HG03159 (cell line): ENCODE data around the gene IFT20.
"Not testable (repeated sequence)": the region's sequence is repeated elsewhere in the genome, so short reads cannot be mapped to it uniquely, and the experiment has no call there.

ENCODE experiments used
- ATAC-seq: cut with Tn5 transposase; IDR thresholded peaks from one replicate; pipeline ENCODE4 v1.9.1; 2021; ENCODE audit warnings: mild to moderate bottlenecking, moderate library complexity; ENCODE audit not compliant: unreplicated experiment

Gene IFT20

DNA sequence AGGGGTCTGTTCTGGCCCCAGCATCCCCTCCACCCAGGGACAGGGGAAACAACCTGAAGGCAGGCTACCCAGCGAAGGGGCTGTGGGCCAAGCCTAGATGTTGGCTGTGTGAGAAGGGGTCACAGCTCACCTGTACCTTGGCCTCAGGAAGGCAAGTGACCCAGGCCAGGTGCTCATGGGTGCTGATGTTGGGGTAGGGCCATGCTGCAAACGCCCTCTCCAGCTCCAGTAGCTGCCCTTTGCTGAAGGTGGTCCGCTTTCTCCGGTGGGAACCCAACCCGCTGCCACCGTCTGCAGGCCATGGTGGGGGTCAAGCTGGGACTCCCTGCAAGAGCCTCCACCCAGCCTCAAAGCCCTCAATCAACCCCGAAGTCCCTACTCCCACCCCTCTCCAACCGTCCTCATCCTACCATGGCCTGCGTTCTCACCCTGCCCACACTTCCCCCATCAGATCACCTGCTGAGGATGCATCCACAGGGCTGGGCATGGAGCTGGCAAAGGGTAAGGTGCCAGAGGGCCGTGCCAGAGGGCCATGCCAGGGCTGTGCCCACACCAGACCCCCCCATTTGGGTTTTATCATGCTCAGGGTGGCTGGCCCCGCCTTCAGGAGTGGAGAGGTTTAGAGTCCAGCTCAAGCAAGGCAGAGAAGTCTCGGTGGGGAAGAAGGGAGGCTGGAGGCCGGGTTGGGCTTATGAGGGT, 29.5 kb upstream of the IFT20 start, which contains the start of gene SEBOX:
TSS of gene SEBOX (minus strand) at position 535 of the 699 bp plus-strand sequence. CDS start at position 487, 48 bp downstream.
- ATAC-seq = no peak

DNA sequence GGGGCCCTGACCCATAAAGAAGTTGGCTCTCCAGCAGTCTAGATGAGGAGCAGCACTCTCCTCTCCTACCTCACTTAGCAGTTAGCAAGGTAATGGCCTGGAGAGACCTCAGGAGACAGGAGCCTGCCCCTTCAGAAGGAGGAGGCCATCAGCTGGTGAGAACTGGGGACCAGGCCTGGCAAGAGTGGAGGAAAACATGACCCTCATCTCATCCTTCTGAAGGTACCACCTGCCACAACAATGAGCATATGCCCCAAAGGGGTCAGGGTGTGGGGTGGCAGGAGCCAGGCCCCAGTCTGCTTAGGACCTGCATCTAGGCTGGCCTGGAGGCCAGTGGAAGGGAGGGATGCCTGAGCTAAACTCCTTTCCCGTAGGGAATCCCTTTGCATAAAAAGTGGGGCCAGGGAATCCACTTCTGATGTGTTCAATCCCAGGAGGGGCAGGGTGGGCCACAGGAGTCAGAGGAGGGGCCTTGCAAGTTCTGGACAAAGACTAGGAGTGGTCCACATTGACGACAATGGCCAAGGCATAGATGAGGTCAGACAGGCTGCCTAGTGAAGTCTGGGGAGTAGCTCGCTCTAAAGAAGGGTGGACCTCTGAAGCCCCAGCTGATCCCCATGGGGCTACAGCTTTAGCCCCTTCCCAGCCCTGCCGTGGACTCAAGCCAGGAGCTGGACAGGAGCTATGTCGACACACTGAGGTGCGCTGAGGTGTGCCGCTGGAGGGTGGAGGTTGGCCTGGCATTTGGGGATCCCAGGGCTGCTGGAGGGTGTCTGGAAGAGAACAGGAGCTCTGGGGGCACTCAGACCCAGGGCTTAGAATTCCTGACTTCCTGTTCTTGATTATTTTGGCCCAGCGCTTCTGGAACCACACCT, 28.7 kb upstream of the IFT20 start:
- ATAC-seq = no peak

- no peak for ATAC-seq
Measured at GRCh38 chr17:28363186-28363585, 27.9 kb upstream of the IFT20 start.

DNA sequence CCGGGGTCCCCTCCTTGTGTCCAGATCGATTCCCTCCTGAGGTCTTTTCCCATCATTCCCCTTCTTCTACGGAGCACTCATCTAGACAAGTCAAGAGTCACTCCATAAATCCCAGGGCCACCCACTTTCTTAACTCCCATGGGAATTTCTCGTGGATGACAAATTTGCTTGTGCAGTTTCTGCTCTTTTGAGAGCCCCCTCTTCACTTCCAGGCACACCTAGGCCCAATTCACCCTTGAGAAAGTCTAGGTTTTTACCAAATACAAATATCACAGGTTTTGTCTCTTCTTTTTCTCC, 22.6 kb upstream of the IFT20 start:
- no peak for ATAC-seq

- peak; percentile 91 for ATAC-seq
Measured at GRCh38 chr17:28357061-28357900, 22.0 kb upstream of the IFT20 start, which contains the start of gene POLDIP2. TSS of gene POLDIP2 (minus strand) at chr17:28357527. CDS start at chr17:28357448, 79 bp downstream.

- no peak for ATAC-seq
Measured at GRCh38 chr17:28350271-28350670, 15.0 kb upstream of the IFT20 start.

DNA sequence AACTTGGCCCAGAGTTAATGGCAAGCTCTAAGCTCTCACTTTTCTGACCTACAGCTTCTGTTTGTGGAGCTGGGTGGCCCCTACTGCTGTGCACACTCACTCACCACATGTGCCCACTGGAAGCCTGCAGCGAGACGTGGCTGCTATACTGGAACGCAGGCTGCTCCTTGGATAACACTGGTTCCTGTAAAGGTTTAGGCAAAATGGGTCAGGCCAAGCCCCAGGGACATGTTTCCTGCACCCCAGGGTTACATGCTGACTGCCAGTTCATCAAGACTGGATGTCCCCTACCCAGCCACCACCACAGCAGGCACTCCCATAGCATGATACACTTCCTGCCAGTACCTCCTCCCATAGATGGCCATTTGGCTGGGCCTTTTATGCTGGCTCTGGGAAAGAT, 13.7 kb upstream of the IFT20 start:
- no peak for ATAC-seq

DNA sequence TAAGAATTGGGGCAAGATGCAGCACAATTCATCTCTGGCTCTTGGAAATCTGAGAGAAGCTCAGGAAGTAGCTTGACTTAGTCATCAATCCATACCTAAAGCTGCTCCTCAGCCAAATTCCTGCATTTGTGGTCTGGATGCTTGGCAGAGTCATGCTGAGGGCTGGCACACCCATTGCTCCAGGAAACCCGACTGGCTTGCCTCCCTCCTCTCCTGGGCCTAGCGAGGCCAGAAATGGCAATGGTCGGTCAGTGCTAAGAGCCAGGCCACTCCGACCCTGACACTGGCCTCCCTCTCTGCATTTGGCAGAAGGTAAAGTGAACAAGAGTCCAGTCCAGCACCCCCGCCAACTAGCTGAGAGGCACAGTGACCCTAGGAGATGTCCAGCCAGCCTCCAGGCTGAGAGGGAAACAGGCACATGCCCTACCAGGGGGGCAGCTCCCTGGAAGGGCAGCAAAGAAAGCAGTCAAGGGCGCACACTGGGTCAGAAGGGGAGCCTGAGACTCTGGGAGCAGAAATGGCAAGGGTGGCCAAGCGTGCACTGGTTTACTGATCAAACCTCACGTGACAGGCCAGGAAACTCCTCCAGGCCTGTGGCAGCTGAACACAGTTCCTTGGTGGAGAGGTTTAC, 12.1 kb upstream of the IFT20 start:
- no peak for ATAC-seq

GRCh38 chr17:28346746-28347246, 11.5 kb upstream of the IFT20 start:
- no peak for ATAC-seq

DNA sequence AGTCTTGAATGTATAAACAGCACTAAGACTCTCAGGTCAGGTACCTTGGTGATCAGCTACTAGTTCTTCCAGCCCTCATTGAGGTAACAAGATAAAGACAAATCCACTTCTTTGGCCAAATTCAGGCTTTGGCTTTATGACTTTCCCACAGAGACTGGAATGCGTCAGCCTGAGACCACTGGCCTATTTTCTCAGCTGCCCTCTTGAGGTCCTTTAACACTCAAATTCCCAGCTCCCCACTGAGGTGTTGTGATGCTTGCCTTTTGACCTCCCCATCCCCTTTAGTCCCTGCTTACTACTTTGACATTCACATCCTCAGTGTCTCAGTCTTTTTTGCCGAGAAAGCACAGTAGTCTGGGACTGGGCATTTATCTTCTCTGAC, 10.9 kb upstream of the IFT20 start:
- ATAC-seq = no peak

DNA sequence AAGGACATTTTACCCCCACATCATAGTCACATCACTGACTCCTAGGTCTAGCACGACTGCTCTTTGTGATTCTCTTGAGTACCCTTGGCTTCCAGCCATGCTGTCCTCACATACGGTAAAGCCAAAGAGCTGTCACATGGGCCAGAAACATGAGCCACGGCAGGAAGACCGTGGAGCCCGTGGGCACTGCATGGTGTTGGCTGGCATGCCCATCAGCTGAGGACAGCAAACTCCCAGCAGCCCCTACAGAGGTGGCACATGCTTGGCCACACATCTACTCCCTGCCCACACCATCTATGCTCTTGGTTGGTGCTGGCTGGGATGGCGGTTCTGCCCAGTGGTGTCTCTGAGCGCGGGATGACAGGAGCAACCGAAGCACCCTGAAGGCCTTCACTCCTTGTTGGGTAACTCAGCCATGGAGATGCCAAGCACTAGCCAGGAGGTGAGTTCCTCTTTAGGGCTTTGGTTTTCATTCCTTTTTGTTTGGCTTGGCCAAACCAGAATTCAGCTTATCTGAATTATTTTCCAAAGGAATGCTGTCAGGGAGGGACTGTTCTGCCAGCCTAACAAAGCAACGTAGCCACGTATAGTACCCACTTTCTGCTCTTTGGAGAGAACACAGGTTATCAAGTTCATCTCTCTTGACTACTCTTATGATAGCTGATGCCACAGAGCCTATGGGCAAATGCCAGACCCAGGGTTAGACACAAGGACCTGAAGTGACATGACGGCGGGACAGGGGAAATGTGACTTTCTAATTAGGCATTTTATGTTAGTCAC, 10.3 kb upstream of the IFT20 start:
- no peak for ATAC-seq

- no peak for ATAC-seq
Measured at GRCh38 chr17:28344435-28344901, 9.2 kb upstream of the IFT20 start.

DNA sequence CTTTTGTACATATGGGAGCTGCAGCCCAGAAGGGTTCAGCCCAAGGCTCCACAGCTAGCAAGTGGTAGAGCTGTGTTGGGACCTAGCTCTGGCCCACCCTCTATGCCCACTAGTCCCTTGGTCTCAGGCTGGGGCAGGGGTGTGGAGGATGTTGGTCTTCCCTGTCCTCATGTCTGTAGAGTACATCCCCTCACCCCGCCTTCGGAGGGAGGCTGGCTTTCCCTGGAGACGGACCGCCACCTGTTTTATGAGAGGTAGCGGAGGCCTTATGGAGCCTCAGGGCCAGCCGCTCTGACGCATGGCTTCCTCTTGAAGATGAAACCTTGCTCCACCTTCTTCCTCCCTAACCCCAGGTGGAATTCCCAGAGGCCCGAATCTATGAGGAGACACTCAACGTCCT, 8.7 kb upstream of the IFT20 start:
- ATAC-seq = no peak

GRCh38 chr17:28343491-28343932, 8.2 kb upstream of the IFT20 start:
- no peak for ATAC-seq

DNA sequence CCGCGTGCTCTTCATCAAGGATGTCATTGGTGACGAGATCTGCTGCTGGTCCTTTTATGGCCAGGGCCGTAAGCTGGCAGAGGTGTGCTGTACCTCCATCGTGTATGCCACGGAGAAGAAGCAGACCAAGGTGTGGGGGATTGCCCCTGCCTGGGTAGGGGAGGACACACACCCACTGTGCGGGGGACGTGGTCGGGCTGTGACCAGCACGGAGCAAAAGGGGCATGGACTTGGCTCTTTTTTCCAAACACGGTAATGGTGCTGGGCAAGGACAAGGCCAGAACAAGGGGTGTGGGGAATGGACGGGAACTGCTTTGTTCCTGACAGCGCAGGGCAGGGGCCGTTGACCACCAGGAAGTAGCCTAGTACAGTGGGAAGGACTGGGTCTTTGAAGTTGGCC, 7.0 kb upstream of the IFT20 start:
- no peak for ATAC-seq

DNA sequence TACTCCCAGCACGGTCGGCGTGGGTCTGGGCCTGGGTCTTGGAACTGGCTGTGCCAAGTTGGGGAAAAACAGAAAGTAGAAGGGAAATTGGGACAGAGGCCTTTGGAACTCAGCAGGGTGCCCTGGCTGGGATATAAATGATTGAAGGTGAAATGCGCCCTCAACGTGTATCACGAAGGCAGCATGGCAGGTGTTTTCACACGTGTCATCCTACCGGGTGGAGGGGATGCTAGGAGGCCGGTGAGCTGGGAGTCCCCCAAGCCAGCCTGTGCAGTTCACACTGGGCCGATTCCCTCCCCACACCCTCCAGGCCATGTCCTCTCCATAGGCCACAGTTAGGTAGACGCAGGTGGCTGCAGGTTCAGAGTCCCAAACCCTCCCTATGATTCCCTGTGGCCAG, 6.2 kb upstream of the IFT20 start:
- ATAC-seq = no peak

GRCh38 chr17:28340374-28340773, 5.1 kb upstream of the IFT20 start:
- ATAC-seq = no peak

DNA sequence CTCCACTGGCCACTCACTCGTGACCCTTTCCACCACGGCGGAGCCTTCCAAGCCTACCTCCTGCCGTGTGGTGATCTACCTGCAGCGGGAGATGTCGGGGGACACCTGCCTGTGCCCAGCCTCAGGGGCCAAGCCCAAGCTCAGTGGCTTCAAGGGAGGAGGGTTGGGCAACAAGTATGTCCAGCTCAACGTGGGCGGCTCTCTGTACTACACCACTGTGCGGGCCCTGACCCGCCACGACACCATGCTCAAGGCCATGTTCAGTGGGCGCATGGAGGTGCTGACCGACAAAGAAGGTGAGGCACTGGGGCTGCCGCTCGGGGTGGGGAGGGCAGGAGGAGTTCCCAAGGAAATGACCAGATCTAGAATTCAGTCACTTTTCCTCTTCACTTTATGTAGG, 4.2 kb upstream of the IFT20 start:
- ATAC-seq = no peak

GRCh38 chr17:28338769-28339212, 3.5 kb upstream of the IFT20 start:
- ATAC-seq = not testable (repeated sequence)
